ENCODE data around the gene PCSK7.

PCSK7 gene

GRCh38 chr11:117193130-117194020 lies 38.5 kb downstream of the PCSK7 start:
- no peak for DNase-seq (ENCODE audit: extremely low spot score)
- ChIA-PET POLR2A (no interaction called here), CTCF (interaction anchor here (1.2 to 1.5 kb wide), 3 partner anchors 12 to 33 kb away, joined by 3 to 5 read pairs (median 5); no protein-coding TSS in a partner anchor)
- TF ChIP-seq CTCF (IDR thresholded peaks at IDR 0.05; ENCODE audit: control extremely low read depth, extremely low read depth, low read depth, missing control alignments), result no peak

DNA sequence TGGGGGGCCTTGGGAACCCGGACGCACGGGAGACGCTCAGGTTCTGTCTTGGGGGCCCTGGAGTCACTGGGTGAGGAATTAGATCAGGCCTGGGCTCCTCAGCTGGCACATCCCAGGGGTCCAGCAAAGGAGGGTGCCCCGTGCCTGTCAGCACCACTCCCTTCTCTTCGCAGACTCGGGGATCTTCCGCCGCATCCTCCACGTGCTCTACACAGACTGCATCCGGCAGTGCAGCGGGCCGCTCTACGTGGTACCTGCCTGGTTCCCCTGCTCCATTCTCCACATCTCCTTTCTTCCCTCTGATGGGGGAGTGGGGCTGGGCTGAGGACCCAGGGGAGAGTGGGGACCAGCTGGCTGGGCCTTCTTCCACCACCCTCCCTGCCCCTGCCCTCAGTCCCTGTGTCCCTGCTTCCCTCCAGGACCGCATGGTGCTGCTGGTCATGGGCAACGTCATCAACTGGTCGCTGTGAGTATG lies 39.4 kb downstream of the PCSK7 start:
- no peak for TF ChIP-seq CTCF (IDR thresholded peaks at IDR 0.05; ENCODE audit: control extremely low read depth, extremely low read depth, low read depth, missing control alignments)
- ChIA-PET POLR2A (no interaction called here), CTCF (no interaction called here)
- DNase-seq (ENCODE audit: extremely low spot score), result no peak

DNA sequence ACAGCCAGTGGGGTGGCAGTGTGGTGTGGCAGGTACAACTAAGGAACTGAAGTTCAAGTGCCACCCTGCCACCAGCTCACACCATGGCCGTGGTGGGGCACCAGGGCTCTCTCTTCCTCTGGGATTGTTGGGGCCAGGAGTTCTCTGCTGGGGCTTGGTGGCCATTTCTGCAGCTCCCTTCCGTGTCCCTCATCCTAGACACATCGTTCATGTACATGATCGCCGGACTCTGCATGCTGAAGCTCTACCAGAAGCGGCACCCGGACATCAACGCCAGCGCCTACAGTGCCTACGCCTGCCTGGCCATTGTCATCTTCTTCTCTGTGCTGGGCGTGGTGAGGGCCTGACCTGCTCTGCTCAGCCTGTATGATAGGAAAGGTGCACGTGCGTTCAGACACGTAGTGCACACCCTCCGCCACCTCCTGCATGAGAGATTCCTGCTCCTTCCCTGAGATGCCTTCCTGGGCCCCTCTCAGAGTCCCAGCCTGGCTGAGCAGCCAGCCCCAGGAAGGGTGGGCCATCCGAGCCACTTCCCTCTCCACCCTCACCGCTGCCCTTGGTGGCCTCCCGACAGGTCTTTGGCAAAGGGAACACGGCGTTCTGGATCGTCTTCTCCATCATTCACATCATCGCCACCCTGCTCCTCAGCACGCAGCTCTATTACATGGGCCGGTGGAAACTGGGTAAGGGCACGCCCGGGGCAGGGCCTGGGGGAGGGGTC lies 40.0 kb downstream of the PCSK7 start:
- no peak for DNase-seq (ENCODE audit: extremely low spot score)
- CTCF ChIA-PET, result interaction anchor here (1.2 kb wide), 1 partner anchor 14 kb away, joined by 4 read pairs; the partner anchor contains the start of gene SIDT2
- TF ChIP-seq CTCF (IDR thresholded peaks at IDR 0.05; ENCODE audit: control extremely low read depth, extremely low read depth, low read depth, missing control alignments), result no peak
- POLR2A ChIA-PET, result no interaction called here

DNA sequence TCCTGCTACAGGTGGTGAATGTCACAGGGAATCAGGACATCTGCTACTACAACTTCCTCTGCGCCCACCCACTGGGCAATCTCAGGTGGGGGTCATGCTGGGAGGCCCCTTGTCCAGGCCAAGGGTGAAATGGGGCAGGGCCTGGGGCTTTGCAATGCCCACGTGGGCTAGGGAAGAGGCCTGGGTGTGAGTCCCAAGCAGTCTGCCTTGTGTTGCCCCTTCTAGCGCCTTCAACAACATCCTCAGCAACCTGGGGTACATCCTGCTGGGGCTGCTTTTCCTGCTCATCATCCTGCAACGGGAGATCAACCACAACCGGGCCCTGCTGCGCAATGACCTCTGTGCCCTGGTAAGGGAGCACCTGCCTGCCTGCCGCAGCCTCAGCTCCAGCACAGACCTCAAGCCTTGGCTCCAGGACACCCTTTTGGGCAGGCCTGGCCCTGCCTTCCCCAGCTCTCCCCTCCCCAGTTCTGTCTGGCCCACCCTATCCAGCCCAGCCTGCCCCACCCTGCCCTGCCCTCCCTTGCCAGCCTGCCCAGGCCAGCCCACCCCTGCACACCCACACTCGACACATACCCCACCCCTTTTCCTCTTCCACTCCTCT lies 41.8 kb downstream of the PCSK7 start:
- peak; percentile 15 for DNase-seq (ENCODE audit: extremely low spot score)
- TF ChIP-seq CTCF (IDR thresholded peaks at IDR 0.05; ENCODE audit: control extremely low read depth, extremely low read depth, low read depth, missing control alignments), result no peak
- ChIA-PET POLR2A (no interaction called here), CTCF (no interaction called here)

DNA sequence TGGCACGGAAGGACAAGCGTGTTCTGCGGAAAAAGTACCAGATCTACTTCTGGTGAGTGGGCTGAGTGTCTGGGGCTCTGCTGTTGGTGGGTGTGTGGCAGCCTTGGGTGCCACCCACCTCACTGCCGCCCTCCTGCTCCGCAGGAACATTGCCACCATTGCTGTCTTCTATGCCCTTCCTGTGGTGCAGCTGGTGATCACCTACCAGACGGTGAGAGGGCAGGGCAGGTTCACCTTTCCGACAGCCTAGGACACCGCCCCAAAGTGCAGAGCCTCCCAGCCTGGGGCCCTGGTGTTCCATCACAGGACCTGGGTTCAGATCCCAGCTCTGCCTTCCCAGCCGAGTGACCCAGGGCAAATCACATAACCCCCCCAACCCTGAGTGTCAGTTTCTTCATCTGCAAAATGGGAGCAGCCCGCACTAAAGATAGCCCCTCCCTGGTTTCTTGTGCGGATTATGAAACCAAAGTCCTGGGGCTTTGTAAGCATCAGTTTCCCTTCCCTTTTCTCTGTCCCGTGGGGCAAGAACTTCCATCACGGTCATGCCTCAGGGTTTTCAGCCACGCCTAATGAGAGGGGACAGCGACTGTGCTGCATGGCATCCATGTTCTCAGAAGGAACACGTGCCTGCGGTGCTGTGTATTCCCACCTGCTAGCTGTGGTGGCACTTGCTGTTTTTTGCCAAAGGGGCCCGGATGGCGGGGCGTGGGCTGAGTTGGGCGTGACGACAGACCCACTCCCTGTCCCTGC lies 42.5 kb downstream of the PCSK7 start:
- peak; percentile 68 for DNase-seq (ENCODE audit: extremely low spot score)
- ChIA-PET CTCF (interaction anchor here (0.9 to 1.7 kb wide), 4 partner anchors 10 to 398 kb away, joined by 3 to 7 read pairs (median 4); partner anchors contain the start of genes APOA5 and SIDT2), POLR2A (interaction anchor here (0.6 to 1.4 kb wide), 3 partner anchors 10 to 19 kb away, joined by 3 to 5 read pairs (median 3); partner anchors contain the start of gene SIDT2)
- no peak for TF ChIP-seq CTCF (IDR thresholded peaks at IDR 0.05; ENCODE audit: control extremely low read depth, extremely low read depth, low read depth, missing control alignments)
